KMS-11 (cell line): Measurements from ENCODE around the gene IQSEC1.

Source experiments
- H2AFZ ChIP-seq: fragments of 200-600 bp; sonication (generic); 2 replicates; pipeline ENCODE4 v1.6.1; 2016; ENCODE audit warnings: antibody characterized with exemption, mixed run types, low read depth
- H3K27ac ChIP-seq: fragments of 200-600 bp; sonication (generic); 2 replicates; pipeline ENCODE4 v1.6.1; 2016; ENCODE audit warnings: mild to moderate bottlenecking, mixed run types
- H3K27me3 ChIP-seq: fragments of 200-600 bp; sonication (generic); 2 replicates; pipeline ENCODE4 v1.6.1; 2017; ENCODE audit warnings: mild to moderate bottlenecking, low read depth, mixed run types, moderate library complexity; ENCODE audit not compliant: insufficient read depth
- H3K36me3 ChIP-seq: fragments of 200-600 bp; sonication (generic); 2 replicates; pipeline ENCODE4 v1.6.1; 2017; ENCODE audit warnings: mild to moderate bottlenecking, mixed run types; ENCODE audit not compliant: insufficient read depth
- H3K4me1 ChIP-seq: fragments of 200-600 bp; sonication (generic); 2 replicates; pipeline ENCODE4 v1.6.1; 2016; ENCODE audit warnings: mild to moderate bottlenecking, low read depth, mixed run types; ENCODE audit not compliant: poor library complexity, severe bottlenecking
- H3K4me2 ChIP-seq: fragments of 200-600 bp; sonication (generic); 2 replicates; pipeline ENCODE4 v1.7.0; 2016; ENCODE audit warnings: mild to moderate bottlenecking, mixed run types
- H3K4me3 ChIP-seq: fragments of 200-600 bp; sonication (generic); IDR thresholded peaks from 2 replicates; pipeline ENCODE4 v1.6.1; 2017; ENCODE audit warnings: low read depth, low read length, mixed read lengths; ENCODE audit not compliant: insufficient read depth
- H3K79me2 ChIP-seq: fragments of 200-600 bp; sonication (generic); 2 replicates; pipeline ENCODE4 v1.6.1; 2016; ENCODE audit warnings: low read depth, mixed run types; ENCODE audit not compliant: insufficient read depth
- H3K9ac ChIP-seq: fragments of 200-600 bp; sonication (generic); 2 replicates; pipeline ENCODE4 v1.6.1; 2016; ENCODE audit warnings: mild to moderate bottlenecking, mixed run types
- H4K20me1 ChIP-seq: fragments of 200-600 bp; sonication (generic); 2 replicates; pipeline ENCODE4 v1.6.1; 2016; ENCODE audit warnings: mild to moderate bottlenecking, mixed run types; ENCODE audit not compliant: insufficient read depth
- TF ChIP-seq, protein P1 (sequence below): fragments of 200-600 bp; sonication (generic); conservative IDR thresholded peaks from 2 replicates; pipeline ENCODE4 v1.6.1; 2017; ENCODE audit warnings: low read depth, mild to moderate bottlenecking, antibody characterized with exemption, low read length, moderate library complexity, mixed read lengths

The IQSEC1 gene

DNA sequence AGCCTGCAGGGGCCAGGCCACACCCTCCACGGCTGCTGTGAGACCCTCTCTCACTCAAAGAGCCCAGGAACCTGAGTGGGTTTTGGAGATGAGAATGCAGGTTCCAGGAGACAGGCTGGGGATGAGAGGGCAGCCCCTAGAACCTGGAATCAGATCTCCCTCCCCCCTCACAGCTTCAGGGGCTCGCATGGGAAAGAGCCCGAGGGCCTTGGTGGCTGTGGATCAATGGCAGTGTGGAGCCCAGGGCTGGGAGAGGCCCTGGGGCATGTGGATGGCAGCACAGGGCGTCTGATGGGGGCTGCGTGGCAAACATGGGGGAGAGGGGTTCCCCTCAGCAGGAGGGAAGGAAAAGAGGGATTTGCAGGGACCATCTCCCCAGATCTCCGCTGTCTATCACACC is 119.0 kb downstream of the IQSEC1 start:
- peaks cover 9% of the 10 kb centered on the region for H3K4me1 ChIP-seq

GRCh38 chr3:12953201-12953995 is 119.8 kb downstream of the IQSEC1 start:
- H2AFZ ChIP-seq, result no peak overlapping the region
- no peak overlapping the region for H3K27ac ChIP-seq
- H3K4me2 ChIP-seq, result no peak overlapping the region
- no peak overlapping the region for H3K4me3 ChIP-seq
- TF ChIP-seq, protein P1, sequence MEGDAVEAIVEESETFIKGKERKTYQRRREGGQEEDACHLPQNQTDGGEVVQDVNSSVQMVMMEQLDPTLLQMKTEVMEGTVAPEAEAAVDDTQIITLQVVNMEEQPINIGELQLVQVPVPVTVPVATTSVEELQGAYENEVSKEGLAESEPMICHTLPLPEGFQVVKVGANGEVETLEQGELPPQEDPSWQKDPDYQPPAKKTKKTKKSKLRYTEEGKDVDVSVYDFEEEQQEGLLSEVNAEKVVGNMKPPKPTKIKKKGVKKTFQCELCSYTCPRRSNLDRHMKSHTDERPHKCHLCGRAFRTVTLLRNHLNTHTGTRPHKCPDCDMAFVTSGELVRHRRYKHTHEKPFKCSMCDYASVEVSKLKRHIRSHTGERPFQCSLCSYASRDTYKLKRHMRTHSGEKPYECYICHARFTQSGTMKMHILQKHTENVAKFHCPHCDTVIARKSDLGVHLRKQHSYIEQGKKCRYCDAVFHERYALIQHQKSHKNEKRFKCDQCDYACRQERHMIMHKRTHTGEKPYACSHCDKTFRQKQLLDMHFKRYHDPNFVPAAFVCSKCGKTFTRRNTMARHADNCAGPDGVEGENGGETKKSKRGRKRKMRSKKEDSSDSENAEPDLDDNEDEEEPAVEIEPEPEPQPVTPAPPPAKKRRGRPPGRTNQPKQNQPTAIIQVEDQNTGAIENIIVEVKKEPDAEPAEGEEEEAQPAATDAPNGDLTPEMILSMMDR, result no peak
- H3K79me2 ChIP-seq, result no peaks in the 10 kb centered on the region
- no peak overlapping the region for H3K9ac ChIP-seq
- no peaks in the 10 kb centered on the region for H3K36me3 ChIP-seq
- H4K20me1 ChIP-seq, result no peaks in the 10 kb centered on the region
- H3K4me1 ChIP-seq, result peaks cover 9% of the 10 kb centered on the region
- no peaks in the 10 kb centered on the region for H3K27me3 ChIP-seq

More for the DNA sequence above, 119.0 kb downstream of the IQSEC1 start:
- no peaks in the 10 kb centered on the region for H3K27me3 ChIP-seq
- H4K20me1 ChIP-seq, result no peaks in the 10 kb centered on the region
- no peak overlapping the region for H3K4me2 ChIP-seq
- no peaks in the 10 kb centered on the region for H3K79me2 ChIP-seq
- no peak overlapping the region for H3K27ac ChIP-seq
- TF ChIP-seq, protein P1, result no peak
- H3K9ac ChIP-seq, result no peak overlapping the region
- H2AFZ ChIP-seq, result no peak overlapping the region
- H3K4me3 ChIP-seq, result no peak overlapping the region
- no peaks in the 10 kb centered on the region for H3K36me3 ChIP-seq

DNA sequence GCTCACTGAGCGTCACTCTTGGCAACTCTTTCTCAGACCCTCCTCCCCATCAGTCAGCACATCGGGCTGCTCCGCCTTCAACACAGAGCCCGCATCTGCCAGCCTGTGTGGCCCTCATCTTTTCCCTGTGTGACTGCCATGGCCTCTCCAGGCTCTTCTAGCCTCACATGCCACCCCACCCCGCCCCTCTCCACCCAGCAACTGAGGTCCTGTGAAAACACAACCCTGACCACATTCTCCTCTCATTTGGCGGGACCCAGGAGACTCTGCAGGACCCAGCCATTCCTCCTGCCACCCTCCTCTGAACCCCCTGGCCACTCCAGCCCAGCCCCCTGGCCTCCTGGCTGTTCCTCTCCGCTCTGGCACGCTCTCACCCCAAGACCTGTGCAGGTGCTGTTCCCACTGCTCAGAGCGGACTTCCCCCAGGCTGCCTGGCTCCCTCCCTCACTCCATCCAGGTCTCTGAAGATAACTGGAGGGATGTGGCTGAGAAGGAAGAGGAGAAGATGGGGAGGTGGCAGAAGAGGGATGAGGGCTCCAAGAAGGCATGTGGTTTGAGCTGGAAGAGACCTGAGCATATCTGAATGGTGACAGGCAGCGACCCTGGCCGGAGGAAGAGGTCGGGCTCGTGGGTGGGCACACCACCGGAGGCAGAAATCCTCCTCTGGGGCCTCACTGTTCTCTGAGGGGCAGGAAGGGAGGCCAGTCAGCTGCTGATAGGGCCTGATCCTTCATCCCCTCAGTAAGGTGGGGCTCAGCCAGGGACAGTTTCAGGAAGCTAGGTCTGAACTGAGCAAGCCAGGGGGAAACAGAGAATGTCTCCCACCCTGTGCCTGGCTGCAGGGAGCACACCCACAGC is 120.7 kb downstream of the IQSEC1 start:
- H3K79me2 ChIP-seq, result no peaks in the 10 kb centered on the region

DNA sequence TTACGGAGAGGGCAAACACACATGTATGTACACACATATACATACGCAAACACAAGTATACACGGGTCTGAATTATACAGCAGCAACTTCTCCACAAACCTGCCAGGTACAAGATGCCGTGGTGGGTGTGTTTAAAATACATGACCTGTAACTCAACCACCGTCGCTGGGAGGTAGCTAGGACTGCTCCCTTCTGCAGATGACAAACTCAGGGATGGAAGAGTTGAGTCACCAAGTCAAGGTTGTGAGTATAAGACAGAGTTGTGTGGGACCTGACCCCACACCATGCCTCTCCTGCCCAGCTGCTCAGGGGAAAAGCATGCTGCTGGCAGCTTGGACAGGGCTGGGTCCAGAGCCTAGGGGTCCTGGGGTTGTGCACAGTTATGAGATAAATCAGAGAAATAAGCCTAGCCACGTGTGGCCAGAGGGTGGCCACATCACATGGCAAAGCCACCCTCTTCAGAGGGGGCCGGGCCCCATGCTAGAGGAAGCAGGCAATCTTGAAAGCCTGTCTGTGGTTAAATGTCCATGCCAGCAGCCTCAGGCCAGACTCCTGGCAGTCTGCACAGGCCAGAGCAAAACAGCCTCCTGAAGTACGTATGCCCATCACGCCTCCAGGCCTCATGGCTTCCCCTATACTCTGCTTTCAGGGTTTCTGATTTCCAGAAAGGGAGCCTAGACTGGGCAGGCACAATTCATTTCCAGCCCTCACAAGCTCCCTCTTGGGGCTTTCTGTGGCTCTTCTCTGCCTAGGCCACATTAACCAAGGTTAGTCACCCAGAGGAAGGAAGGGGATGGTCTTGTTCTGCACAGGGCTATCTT is 124.1 kb downstream of the IQSEC1 start:
- no peaks in the 10 kb centered on the region for H3K79me2 ChIP-seq
- no peak overlapping the region for H3K27ac ChIP-seq

More for the DNA sequence above, 120.7 kb downstream of the IQSEC1 start:
- H3K36me3 ChIP-seq, result no peaks in the 10 kb centered on the region
- H3K4me3 ChIP-seq, result no peak overlapping the region
- H3K9ac ChIP-seq, result no peak overlapping the region
- TF ChIP-seq, protein P1, result no peak
- H3K27me3 ChIP-seq, result no peaks in the 10 kb centered on the region
- no peaks in the 10 kb centered on the region for H4K20me1 ChIP-seq
- no peak overlapping the region for H3K27ac ChIP-seq
- H3K4me1 ChIP-seq, result peaks cover 9% of the 10 kb centered on the region
- H3K4me2 ChIP-seq, result no peak overlapping the region
- no peak overlapping the region for H2AFZ ChIP-seq

More for the DNA sequence above, 124.1 kb downstream of the IQSEC1 start:
- H3K4me1 ChIP-seq, result peaks cover 9% of the 10 kb centered on the region
- H3K36me3 ChIP-seq, result no peaks in the 10 kb centered on the region
- TF ChIP-seq, protein P1, result no peak
- H2AFZ ChIP-seq, result no peak overlapping the region
- no peak overlapping the region for H3K9ac ChIP-seq
- no peaks in the 10 kb centered on the region for H4K20me1 ChIP-seq
- H3K27me3 ChIP-seq, result no peaks in the 10 kb centered on the region
- no peak overlapping the region for H3K4me2 ChIP-seq
- H3K4me3 ChIP-seq, result no peak overlapping the region
